ENCODE data around the gene LRRC51. TPM values are rescaled to one million over a fixed set of nuclear protein-coding genes. Genes with fewer than 3 reads are reported as not detected.

Gene LRRC51
- total and polyA plus RNA-seq, 2 of the 4 experiments (the other 2 are of a cell fraction): 5.3 to 5.6 TPM

DNA sequence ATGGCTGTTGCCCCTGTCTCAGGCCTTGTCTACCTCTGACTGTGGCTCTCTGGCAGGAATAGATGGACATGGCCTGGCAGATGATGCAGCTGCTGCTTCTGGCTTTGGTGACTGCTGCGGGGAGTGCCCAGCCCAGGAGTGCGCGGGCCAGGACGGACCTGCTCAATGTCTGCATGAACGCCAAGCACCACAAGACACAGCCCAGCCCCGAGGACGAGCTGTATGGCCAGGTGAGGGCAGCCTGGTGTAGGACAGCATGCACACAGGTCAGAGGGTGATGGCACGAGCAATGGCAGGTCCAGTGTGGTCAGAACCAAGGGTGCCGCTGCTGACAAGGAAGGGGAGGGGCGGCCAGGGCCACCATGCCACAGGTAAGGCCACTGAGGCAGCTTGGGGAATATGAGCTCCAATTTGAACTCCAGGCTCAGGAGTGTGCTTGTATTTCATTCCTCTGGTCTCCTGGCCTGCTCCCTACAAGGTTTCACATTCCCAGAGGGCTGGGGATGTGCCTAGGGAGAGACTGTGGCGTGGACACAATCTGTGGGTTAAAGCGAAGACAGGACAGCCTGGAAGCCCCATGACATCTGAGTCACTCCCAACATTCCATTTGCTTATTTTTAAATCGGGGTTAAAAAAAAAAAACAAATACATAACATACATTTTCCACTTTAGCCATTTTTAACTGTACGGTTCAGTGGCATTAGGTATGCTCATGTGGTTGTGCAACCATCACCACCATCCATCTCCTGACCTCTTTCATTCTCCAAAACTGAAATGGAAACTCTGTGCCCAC is 55.4 kb downstream of the LRRC51 start:
- H3K27me3 ChIP-seq (ENCODE audit: control insufficient read depth, insufficient read depth, low read length): peaks cover 5% of the 10 kb centered on the region
- peak overlapping the region; percentile 70; the same call in 2 of the 3 replicates for H2BK15ac ChIP-seq (ENCODE audit: low read depth, low read length)
- 60% methylated on average over 5 of the region's 14 CpGs; no CpG with 5 or more reads in 1 of the 2 experiments for WGBS, 2 experiments (ENCODE audit: extremely low coverage in 2 of 2, insufficient read length in 1 of 2)
- dilution Hi-C loops (cut with HindIII; ENCODE audit: low sequenced_read_pairs, unreplicated experiment) (no loop called here), intact Hi-C loops (cut with micrococcal nuclease) (no loop called here), in situ Hi-C loops (cut with MboI; ENCODE audit: low sequenced_read_pairs) (no loop called here)
- H2BK5ac ChIP-seq (ENCODE audit: low read depth, low read length, poor library complexity, severe bottlenecking): peak overlapping the region; percentile 78
- peak overlapping the region; percentile 81 for H2BK20ac ChIP-seq (ENCODE audit: low read depth, low read length)
- H3K27ac ChIP-seq (ENCODE audit: insufficient read depth, low read length): peak overlapping the region; percentile 62
- H2AFZ ChIP-seq (replicated peaks; ENCODE audit: low read length, poor library complexity): peak overlapping the region; percentile 35
- no peaks in the 10 kb centered on the region for H3K9me3 ChIP-seq (ENCODE audit: control insufficient read depth, insufficient read depth, low read length)
- H3K9ac ChIP-seq (ENCODE audit: low read depth, low read length): no peak overlapping the region
- POLR2A ChIA-PET (ENCODE audit: unreplicated experiment): no interaction called here
- peak overlapping the region; percentile 87; the same call in 1 of the 2 replicates for H3K23ac ChIP-seq (ENCODE audit: low read depth, low read length)
- no TSS peak for BruUV-seq (replicated peaks)
- H3K18ac ChIP-seq (ENCODE audit: low read depth, low read length): peak overlapping the region; percentile 42; the same call in 1 of the 2 replicates
- peak overlapping the region; percentile 52 for H4K91ac ChIP-seq (ENCODE audit: insufficient read depth, low read depth, low read length)
- peak overlapping the region; percentile 81 for H2AK9ac ChIP-seq (replicated peaks; ENCODE audit: low read depth, low read length, poor library complexity)
- no peak for ATAC-seq (ENCODE audit: low read depth)
- H3K9me1 ChIP-seq (ENCODE audit: insufficient read depth, low read length): peaks cover 10% of the 10 kb centered on the region
- no peaks in the 10 kb centered on the region for H3K79me1 ChIP-seq (ENCODE audit: low read depth in 1 of 2, low read length in 2 of 2)
- peaks cover 9% of the 10 kb centered on the region for H3K4me1 ChIP-seq (ENCODE audit: control insufficient read depth, insufficient read depth, low read length)
- H3K56ac ChIP-seq (ENCODE audit: extremely low read depth, insufficient read depth, low read length): 0 out of 2 replicates have a peak overlapping the region, but pooled peaks have one; percentile 5
- peak overlapping the region; percentile 93 for H2BK120ac ChIP-seq (ENCODE audit: low read depth, low read length)
- CTCF ChIA-PET: no interaction called here
- H2AK5ac ChIP-seq (ENCODE audit: low read depth, low read length): peak overlapping the region; percentile 93; the same call in 1 of the 2 replicates
- H4K20me1 ChIP-seq (ENCODE audit: insufficient read depth, low read length): no peaks in the 10 kb centered on the region
- H3K4me3 ChIP-seq (ENCODE audit: insufficient read depth, low read depth, low read length): no peak overlapping the region
- peak; percentile 57 for TF ChIP-seq CEBPB (IDR thresholded peaks at IDR 0.05; ENCODE audit: low read depth, low read length)
- TF ChIP-seq RCOR1 (IDR thresholded peaks at IDR 0.05; ENCODE audit: insufficient replicate concordance, low read length): no peak
- TF ChIP-seq CHD1 (IDR thresholded peaks at IDR 0.05; ENCODE audit: low read depth, low read length): no peak
- no peaks in the 10 kb centered on the region for H3K36me3 ChIP-seq (ENCODE audit: control insufficient read depth, insufficient read depth, low read length)
- peak overlapping the region; percentile 64; the same call in 1 of the 2 replicates for H4K5ac ChIP-seq (ENCODE audit: low read depth, low read length)
- peak overlapping the region; percentile 88 for H3K14ac ChIP-seq (replicated peaks; ENCODE audit: low read depth, low read length)
- peak overlapping the region; percentile 92 for H3K4ac ChIP-seq (ENCODE audit: low read depth, low read length)
- H4K8ac ChIP-seq (ENCODE audit: low read depth in 2 of 2, low read length in 2 of 2): peak overlapping the region; percentile 24 to 78; a peak in 2 of 4 replicates
- no peak overlapping the region for H3K4me2 ChIP-seq (ENCODE audit: low read depth, low read length)
- peak; percentile 36 for DNase-seq
